SK-N-DZ (cell line): ENCODE results near the gene PTX4. TPM values are rescaled to one million over a fixed set of nuclear protein-coding genes. Genes with fewer than 3 reads are reported as not detected.

Source experiments
- DNase-seq: peaks from one replicate; pipeline ENCODE4 v3.0.0-alpha.2; 2015; ENCODE audit warnings: low spot score
- polyA plus RNA-seq, 2 experiments: library from polyadenylated mRNA; depleted of rRNA; stranded (reverse); fragments of >200 nt; gene quantifications; 2 replicates each; pipeline ENCODE4 v1.2.3, GENCODE V29; 2014

Gene PTX4, protein sequence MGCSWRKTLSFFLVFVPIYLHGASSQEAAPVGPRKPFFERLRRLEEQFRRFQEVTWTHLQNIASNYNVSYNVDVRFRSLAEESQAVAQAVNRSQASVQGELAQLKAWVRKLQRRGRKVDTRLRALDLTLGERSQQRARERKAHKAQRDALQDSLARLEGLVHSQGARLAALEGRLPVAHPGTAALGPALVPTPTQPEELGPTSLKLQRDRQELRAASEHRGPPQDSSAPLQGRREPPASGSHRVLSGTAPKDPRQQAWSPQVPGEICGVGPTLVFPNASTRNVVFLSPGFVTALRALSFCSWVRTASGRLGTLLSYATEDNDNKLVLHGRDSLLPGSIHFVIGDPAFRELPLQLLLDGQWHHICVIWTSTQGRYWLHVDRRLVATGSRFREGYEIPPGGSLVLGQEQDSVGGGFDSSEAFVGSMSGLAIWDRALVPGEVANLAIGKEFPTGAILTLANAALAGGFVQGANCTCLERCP
- not detected in 2 replicates for polyA plus RNA-seq (2014; cell fraction: cytosol; rRNA removed)
- not detected in 2 replicates for polyA plus RNA-seq (2014; cell fraction: nucleus; rRNA removed)

DNA sequence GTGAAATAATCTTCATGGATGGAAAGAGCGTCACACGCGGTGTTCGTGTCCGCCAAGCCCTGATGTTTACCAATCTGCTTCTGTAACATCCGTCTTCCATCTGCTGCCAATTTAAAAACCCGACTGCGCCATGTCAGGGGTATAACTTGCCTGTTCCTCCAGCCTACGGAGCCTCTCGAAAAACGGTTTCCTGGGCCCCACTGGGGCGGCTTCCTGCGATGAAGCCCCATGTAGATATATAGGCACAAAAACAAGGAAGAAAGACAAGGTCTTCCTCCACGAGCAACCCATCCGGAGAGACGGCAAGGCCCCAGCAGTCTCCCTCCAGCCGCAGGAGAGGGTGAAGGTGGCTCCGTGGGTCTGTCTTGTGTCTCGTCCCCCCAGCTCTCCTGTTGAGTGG lies at the start of gene PTX4:
Gene PTX4, minus strand, starts transcription at position 326 of the 400 bp plus-strand sequence. Its CDS starts 35 bp downstream, at position 291.
- no peak for DNase-seq

DNA sequence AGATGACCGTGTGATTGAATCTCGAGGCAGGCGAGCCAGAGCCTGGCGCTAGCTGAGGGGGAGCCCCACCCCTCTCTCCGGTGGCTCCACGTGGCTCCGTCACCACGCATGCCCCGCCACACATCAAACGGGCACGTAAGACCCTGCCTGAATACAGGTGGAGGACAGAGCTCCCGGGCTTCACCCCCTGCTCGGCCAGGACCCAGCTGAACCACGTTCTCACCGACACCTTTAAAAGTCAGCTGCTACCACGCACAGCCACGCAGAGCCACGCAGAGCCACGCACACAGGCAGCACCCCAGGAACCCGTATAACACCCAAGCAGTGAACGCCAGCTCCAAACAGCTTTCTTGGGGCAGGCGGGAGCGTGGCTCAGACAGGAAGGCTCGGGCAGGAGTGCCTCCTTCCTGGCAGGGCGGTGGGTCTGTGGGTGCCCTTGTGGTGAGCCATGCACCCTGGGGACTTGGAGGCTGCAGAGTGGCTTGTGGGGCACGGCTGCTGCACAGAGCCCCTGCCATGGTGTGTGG lies 49.1 kb upstream of the PTX4 start:
- no peak for DNase-seq

DNA sequence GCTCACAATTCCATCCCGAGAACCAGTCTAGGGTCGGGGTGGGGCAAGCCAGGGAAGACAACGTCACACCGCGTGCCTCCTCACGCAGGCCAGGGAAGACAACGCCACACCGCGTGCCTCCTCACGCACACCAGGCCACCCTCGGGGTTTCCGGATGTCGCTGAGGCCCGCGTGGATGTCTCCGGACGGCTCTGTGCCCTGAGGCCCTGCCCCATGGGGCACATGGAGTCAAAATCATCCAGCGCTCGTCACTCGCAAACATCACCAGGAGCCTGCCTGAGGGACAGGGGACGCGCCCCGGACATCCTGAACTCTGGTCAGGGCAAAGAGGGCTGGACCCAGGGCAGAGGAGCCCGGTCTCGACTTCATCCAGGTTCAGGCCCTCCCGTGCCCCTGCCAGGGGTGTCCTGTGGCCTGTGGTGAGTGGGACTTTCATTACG lies 48.4 kb upstream of the PTX4 start:
- no peak for DNase-seq

DNA sequence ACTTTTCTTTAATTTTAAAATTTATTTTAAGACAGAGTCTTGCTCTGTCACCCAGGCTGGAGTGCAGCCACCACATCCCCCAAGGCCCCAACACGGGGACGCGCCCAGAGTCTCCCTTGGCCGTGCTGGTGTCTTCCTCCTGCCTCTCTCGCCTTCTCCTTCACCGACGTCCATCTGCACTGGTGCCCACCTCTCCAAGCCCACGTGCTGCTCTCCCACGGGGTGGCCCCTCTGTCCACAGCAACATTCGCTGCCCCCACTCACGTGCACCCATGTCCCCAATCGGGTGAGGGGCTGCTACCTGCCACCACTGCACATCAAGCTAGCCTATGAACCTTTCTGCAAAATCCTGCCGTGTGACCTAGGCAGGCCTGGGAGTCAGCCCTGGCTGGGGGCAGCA lies 47.9 kb upstream of the PTX4 start:
- DNase-seq, result no peak

DNA sequence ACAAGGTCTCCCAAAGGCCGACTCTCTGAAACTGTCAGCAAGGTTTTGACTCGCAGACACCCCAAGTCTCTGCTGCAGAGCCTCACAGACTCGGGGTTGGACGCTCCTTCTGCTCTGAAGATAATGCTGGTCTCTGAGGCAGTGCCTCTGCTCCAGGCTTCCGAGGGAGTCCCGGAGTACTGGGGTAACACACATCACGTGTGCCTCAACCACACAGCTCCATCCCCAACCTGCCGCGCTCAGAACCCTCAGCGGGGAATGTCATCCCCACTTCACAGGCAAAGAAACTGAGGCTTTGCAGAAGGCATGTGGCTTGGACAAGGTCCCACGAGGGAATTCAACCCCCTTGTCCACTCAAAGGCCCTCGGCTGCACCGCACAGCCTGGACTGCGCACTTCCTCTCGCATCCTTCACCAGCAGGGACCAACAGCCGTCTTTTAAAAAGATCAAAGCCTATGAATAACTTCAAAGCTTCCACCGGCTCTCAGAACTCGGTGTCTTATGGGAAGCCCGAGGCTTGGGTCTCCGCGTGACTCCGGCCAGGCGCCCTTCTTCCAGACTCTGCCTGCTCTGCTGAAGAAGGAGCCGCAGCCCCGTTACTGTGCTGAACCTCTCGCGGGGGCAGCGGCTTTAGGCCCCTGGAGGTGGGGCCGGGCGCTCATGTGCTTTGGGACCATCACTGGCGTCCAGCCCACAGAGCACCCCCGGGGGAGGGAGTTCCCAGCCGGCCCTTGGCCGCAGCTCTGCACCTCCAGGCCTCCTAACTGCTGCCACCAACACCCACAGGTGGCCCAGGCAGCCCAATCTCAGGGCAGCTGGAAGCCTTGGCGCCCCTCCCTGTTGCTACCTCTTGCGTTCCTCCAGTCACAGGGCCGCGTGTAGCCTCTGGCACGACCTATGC lies 46.9 kb upstream of the PTX4 start:
- no peak for DNase-seq

DNA sequence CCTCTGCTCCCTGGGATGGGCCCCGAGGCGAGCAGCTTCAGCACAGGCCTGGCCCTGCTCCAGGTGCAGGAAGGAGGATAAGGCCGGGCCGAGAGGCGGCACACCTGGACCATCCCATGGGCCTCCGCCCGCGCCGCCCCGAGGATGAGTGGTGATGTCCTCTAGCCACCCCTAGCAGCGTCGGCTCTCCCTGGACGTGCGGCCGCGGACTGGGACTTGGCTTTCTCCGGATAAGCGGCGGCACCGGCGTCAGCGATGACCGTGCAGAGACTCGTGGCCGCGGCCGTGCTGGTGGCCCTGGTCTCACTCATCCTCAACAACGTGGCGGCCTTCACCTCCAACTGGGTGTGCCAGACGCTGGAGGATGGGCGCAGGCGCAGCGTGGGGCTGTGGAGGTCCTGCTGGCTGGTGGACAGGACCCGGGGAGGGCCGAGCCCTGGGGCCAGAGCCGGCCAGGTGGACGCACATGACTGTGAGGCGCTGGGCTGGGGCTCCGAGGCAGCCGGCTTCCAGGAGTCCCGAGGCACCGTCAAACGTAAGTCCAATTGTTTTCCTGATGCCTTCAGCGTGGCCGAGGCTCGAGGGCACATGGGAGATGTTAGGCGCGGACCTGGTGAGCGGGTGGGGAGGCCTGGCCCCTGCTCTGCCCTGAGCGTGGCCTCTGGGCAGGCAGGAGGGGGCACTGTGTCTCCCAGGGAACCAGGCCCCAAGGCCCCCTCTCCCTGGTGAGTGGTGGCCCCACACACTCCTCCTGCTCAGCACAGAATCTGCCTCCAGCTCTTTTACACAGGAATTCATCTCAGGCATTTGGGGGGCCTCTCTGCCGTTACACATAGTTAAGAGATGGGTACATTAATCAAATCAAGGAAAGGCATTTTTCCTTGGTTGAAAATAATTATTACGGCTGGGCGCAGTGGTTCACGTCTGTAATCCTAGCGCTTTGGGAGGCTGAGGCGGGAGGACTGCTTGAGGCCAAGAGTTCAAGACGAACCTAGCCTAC lies 45.6 kb upstream of the PTX4 start:
- no peak for DNase-seq

DNA sequence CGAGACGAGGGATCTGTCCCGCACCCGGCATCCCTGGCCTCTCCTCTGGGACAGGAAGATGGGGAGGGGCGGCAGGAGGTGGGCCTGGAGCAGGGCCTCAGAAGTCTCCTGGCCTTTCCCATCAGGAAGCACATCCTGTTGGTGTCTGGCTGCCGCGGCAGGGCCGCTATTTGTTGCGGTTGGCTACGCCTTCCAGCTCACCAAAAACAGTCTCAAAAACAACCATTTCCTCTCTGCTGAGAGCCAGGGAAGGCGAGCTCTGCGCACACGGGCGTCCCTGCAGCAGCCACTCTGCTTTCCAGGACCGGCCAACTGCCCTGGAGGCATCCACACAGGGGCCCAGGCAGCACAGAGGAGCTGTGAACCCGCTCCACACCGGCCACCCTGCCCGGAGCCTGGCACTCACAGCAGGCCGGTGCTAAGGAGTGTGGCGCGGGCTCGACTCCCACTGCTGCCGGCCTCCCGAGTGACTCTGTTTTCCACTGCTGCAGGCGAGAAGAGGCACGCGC lies 44.8 kb upstream of the PTX4 start, which contains the start of gene TMEM204:
Gene TMEM204, plus strand, starts transcription at position 224 of the 509 bp plus-strand sequence. CDS start 610 bp downstream, outside the sequence.
- no peak for DNase-seq

DNA sequence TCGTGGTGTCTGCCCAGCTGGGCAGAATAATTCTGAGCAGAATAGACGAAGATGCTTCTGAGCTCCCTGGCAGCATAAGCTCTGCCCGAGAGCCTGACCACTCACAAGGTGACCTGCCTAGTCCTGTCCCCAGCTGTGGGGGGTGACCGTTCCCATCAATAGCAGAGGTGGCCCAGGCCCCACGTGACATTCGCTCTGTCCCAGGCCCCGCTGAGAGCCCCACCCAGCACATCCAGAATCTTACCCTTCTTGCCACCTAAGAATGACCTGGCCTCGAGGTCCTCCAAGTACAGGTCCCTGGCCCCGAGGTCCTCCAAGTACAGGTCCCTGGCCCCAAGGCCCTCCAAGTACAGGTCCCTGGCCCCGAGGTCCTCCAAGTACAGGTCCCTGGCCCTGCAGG lies 44.0 kb upstream of the PTX4 start:
- DNase-seq, result no peak

DNA sequence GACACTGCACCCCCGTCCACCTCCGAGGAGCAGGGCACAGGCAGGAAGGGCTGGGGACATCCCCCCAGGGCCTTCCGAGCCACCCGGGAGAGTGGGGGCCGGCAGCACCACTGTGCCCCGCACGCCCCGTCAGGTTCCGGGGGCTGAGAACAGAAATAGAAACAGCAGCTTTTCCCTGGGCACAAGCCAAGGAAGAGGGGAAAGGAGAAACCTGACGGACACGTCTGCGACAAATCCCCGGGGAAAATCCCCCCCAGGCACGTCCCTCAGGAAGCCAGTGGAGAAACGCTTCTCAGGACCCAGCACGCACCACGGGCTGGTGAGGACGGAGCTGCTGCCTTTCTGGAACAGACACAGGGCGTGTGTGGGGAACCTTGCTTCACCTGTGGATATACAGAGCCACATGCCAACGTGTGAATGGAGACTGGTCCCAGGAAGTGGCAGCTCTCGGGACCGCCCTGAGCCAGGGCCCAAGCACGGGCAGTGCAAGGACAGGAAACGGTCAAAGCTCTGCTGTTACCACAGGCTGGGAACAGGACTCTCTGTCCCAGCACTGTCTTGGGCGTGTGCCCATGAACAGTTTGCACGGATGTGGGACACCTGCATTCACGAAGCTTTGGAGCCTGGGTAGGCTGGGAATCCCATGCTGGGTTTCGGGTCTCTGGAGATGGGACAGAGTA lies 43.5 kb upstream of the PTX4 start:
- no peak for DNase-seq

DNA sequence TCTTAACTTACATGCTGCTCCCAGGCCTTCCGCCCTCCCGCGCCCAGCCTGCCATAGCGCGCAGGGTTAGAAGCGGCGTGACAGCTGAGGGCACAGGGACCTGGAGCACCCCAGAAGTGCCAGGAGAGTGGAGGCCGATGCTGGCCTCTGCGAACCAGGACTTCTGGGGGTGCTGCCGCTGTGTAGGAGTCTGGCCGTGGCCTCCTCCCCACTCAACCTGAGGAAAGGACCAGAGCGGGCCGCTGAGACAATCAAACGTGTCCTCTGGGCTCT lies 42.8 kb upstream of the PTX4 start:
- no peak for DNase-seq

DNA sequence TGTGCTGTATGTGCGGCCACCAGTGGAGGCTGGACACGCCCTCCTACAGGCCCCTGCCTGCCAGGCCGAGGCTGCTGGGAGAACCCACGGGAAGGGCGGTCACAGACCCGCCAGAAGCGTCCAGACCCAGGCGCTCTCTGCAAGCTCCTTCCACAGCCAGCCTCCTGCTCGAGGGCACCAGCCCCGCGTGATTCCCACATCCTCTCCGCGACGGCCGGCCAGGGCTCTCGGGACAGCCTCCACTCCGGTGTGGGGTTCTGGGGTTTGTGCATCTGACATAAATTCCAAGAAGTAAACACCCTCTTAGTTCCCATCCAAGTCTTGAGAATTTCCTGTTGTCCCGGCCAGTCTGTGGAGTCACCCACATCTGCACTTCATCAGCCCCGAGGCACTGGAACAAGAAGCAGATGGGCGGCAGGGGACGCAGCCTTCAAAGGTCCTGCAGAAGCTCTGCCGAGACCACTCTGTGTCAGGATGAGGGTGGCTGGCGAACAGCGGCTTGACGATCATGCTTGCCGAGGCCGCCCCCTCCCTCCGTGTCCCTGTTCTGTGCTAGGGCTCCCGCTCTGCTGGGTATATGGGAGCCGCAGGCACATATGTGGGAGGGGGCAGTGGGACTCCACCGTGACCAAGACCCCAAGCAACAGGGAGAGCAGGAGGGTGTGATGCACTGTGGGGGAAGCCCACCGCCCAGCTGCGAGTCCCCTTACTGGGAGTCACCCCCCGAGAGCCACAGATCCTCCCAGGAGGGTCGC lies 42.3 kb upstream of the PTX4 start:
- peak; percentile 42 for DNase-seq

DNA sequence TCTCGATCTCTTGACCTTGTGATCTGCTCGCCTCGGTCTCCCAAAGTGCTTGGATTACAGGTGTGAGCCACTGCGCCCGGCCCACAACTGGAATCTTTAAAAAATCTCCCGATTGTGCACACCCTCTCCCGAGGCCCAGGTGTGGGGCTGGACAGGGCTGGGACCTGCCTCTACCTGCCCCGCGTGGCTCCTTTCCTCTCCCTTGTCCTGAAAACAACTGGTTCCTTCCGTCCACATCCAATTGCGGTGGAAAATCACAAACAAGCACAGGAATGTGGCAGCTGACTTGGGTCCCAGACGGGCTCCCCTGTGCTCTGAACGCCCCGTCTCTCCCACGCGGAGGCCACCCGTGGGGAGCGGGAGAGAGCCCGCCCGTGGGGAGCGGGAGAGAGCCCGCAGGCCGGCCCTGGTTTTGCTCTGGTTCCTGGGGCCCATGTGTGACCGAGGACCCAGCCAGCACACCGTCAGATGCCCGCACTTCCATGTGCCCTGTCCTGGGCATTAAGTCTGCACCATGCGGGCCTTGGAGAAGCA lies 41.7 kb upstream of the PTX4 start:
- DNase-seq, result no peak

DNA sequence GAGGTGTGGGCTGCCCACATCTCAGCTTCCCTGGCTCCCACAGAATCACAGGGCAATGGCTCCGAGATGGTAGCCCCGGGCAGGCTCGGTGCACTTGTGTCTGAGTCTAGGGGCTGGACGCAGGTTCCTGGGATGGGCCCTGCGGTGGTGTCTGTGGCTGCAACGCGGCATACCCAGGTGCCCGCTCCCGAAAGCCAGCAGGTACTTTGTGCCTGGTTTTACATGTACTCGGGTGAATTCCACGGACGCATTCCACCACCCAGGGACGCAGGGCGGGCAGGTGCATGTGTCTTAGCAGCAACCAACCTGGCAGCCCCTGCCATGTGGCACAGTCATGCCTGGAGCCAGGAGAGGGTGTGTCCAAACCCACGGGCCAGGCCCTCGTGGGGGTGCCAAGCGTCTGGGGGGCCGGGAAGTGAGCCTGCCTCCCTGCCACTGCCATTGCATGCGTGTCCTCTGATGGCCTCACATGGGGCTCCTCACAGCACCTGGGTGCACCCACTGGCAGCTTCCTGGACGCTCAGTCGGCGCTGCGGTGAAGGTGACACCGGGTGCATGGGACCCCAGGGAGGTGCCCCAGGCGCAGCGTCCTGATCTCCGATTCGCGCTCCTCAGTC lies 40.3 kb upstream of the PTX4 start:
- no peak for DNase-seq

DNA sequence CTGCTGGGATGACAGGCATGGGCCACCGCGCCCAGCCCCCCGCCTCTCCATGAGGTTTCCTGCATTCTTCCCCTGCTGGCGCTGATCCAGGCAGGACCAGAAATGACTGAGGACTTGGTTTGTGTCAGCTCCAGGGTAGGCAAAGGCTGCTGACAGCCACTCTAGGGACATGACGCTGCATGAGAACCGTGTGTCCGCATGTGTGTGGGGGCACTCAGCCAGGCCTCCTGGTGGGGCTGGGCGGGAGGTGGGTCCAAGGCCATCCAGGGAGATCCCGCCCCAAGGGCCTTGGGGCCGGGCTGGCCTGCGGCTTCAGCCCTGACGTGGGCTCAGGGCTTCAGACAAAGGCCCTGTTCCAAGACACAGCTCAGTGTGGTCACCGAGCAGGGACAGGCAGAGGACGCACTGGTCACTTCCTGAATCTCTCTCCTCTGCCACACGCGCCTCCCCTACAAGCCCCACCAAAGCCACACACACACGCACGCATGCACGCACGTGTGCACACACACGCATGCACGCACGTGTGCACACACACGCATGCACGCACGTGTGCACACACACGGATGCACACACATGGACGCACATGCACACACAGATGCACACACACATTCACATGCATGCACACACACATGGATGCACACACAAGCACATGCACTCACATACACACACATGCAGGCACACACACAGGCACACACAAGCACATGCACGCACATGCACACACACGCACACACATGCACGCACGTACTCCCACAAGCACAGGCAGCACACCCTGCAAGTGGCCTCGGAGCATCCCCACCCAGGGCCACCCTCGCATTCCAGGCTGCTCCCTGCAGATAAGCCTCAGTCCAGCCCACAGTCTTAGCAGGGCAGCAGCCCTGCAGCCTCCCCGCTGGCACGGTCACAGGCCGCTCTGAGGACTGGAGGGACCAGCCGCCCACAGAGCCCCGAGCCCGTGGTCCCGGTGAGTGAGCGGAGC lies 39.4 kb upstream of the PTX4 start:
- no peak for DNase-seq

DNA sequence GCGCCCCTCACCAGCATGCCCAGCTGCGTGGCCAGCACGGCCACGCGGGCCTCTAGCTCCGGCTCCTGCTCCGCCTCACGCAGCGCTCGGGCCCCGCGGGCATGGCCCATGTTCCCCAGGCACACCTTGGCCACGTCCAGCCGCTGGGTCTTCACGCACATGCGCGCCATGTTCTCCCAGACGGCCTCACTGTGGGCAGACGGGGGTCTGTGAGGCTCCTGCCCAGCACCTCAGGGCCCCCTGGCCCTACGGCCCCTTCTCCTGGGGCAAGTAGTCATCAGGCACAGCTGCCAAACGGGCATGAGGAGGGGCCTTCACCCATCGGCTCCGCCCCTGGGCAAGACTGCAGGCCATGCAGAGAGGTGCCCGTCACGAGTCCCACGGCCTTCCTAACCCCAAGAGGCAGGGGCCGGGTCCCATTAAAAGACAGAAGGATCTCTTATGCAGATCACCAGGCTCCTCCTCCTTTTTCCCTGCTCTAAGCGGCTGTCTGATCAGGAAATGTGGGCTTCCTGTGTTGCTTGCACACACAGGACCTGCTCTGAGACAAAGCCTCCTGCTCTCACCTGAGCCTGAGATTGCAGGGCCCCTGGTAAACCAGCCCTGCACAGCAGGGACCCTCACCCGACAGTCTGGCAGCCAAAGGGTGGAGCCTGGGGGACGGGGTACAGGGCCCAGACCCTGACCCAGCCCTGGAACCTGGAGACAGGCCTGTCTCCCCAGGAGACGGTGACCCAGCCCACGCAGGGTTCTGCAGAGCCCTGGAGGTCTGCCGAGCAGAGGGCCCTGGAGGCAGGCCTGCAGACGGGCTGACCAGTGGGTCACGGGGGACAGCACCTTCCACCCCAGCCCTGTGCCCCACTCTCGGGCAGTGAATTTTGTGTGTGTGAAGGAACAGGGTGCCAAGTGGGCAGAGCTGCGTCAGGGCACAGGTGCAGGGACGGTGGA lies 38.1 kb upstream of the PTX4 start:
- no peak for DNase-seq
